ENCODE data around the gene PSME3IP1. TPM values are rescaled to one million over a fixed set of nuclear protein-coding genes. Genes with fewer than 3 reads are reported as not detected.
A peak's percentile ranks its signal among the peaks of the same experiment; 100 is the strongest.

PSME3IP1 gene
- polyA plus RNA-seq, 1 donor (not counting 4 experiments of a cell fraction or from before 2014, with no cell fraction given) = 75.7 TPM

DNA sequence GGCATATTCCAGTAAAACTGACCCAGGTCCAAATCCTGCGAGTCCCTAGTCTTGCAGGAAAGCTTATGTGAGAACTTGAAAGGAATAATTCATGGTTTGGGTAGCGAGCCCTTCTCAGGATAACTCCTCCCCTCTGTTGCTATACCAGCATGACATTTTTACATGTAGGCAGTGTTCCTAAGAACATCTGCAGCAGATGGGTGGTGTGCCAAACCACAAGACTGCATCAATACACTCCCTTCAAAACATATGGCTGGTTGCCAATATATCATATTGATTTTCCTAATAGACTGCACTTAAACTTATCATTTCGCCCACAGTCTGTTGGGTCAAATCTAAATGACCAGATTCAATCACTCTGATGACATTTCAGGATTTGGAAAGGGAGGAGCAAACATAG lies 19.9 kb downstream of the PSME3IP1 start:
- FAIRE-seq (peak; percentile 36), DNase-seq (ENCODE audit: low read depth, low spot score) (no peak)
- dilution Hi-C loops (cut with MboI; ENCODE audit: extremely low pct_ligation_motif_present, low sequenced_read_pairs) = no loop called here
- H3K4me3 ChIP-seq (ENCODE audit: control insufficient read depth in 2 of 3, extremely low read depth in 1 of 3, insufficient read depth in 2 of 3, low read depth in 1 of 3, low read length in 3 of 3) = no peak overlapping the region
- peaks cover 8 to 32% of the 10 kb centered on the region in 2 experiments for H3K36me3 ChIP-seq (ENCODE audit: control insufficient read depth in 2 of 2, extremely low read depth in 1 of 2, insufficient read depth in 2 of 2, low read length in 2 of 2)
- H2AFZ ChIP-seq (ENCODE audit: control insufficient read depth, low read length) = no peak overlapping the region
- H4K20me1 ChIP-seq (ENCODE audit: control insufficient read depth, extremely low read depth, insufficient read depth, low read length) = no peaks in the 10 kb centered on the region
- TF ChIP-seq EZH2 (IDR thresholded peaks at IDR 0.05; ENCODE audit: low read length) = no peak
- TF ChIP-seq, protein P1, sequence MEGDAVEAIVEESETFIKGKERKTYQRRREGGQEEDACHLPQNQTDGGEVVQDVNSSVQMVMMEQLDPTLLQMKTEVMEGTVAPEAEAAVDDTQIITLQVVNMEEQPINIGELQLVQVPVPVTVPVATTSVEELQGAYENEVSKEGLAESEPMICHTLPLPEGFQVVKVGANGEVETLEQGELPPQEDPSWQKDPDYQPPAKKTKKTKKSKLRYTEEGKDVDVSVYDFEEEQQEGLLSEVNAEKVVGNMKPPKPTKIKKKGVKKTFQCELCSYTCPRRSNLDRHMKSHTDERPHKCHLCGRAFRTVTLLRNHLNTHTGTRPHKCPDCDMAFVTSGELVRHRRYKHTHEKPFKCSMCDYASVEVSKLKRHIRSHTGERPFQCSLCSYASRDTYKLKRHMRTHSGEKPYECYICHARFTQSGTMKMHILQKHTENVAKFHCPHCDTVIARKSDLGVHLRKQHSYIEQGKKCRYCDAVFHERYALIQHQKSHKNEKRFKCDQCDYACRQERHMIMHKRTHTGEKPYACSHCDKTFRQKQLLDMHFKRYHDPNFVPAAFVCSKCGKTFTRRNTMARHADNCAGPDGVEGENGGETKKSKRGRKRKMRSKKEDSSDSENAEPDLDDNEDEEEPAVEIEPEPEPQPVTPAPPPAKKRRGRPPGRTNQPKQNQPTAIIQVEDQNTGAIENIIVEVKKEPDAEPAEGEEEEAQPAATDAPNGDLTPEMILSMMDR (optimal IDR thresholded peaks at IDR 0.05 in 1 of 3, IDR thresholded peaks at IDR 0.05 in 1 of 3, conservative IDR thresholded peaks at IDR 0.05 in 1 of 3; ENCODE audit: extremely low read depth in 1 of 3, insufficient read depth in 2 of 3, low read length in 3 of 3) = no peak
- H3K9me3 ChIP-seq (ENCODE audit: control insufficient read depth, low read depth, low read length) = no peaks in the 10 kb centered on the region
- peaks cover 4% of the 10 kb centered on the region for H3K9me1 ChIP-seq (ENCODE audit: control insufficient read depth, extremely low read depth, insufficient read depth, low read length)
- H3K79me2 ChIP-seq (ENCODE audit: control insufficient read depth, insufficient read depth, low read length) = no peaks in the 10 kb centered on the region
- no peak overlapping the region for H3K27ac ChIP-seq (ENCODE audit: control insufficient read depth, insufficient read depth, low read length)
- H3K27me3 ChIP-seq (ENCODE audit: control insufficient read depth, extremely low read depth, insufficient read depth, low read length) = no peaks in the 10 kb centered on the region
- H3K9ac ChIP-seq (ENCODE audit: control insufficient read depth, extremely low read depth, insufficient read depth, low read length) = no peak overlapping the region
- peaks cover 25% of the 10 kb centered on the region for H3K4me1 ChIP-seq (ENCODE audit: control insufficient read depth, extremely low read depth, insufficient read depth, low read length)
- peak overlapping the region; percentile 10 for H3K4me2 ChIP-seq (ENCODE audit: control insufficient read depth, extremely low read depth, insufficient read depth, low read depth, low read length)

DNA sequence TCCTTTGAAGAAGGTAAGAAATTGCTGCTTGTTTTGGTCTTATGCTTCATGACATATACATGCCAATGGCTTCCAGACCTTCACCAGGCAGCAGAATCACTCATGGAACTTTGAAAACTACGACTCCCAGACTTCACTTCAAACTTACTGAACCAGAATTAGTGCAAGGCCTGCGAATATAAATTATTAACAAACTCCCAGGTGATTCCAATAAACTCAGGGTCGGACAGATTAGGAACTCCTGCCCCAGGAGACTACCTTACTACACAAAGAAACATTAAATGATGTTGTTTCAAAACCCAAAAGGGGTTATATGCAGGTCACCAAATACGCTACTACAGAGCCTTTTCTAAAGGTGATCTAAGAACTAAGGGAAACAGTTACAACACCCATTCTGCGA lies 20.4 kb downstream of the PSME3IP1 start:
- Histone ChIP-seq H3K27ac (ENCODE audit: control insufficient read depth, insufficient read depth, low read length) (no peak overlapping the region), H3K4me3 (ENCODE audit: control insufficient read depth in 2 of 3, extremely low read depth in 1 of 3, insufficient read depth in 2 of 3, low read depth in 1 of 3, low read length in 3 of 3) (no peak overlapping the region), H2AFZ (ENCODE audit: control insufficient read depth, low read length) (no peak overlapping the region), H4K20me1 (ENCODE audit: control insufficient read depth, extremely low read depth, insufficient read depth, low read length) (no peaks in the 10 kb centered on the region), H3K36me3 (ENCODE audit: control insufficient read depth in 2 of 2, extremely low read depth in 1 of 2, insufficient read depth in 2 of 2, low read length in 2 of 2) (peaks cover 8 to 32% of the 10 kb centered on the region in 2 experiments), H3K27me3 (ENCODE audit: control insufficient read depth, extremely low read depth, insufficient read depth, low read length) (no peaks in the 10 kb centered on the region), H3K9me3 (ENCODE audit: control insufficient read depth, low read depth, low read length) (no peaks in the 10 kb centered on the region), H3K4me2 (ENCODE audit: control insufficient read depth, extremely low read depth, insufficient read depth, low read depth, low read length) (no peak overlapping the region), H3K9ac (ENCODE audit: control insufficient read depth, extremely low read depth, insufficient read depth, low read length) (no peak overlapping the region), H3K79me2 (ENCODE audit: control insufficient read depth, insufficient read depth, low read length) (no peaks in the 10 kb centered on the region), H3K4me1 (ENCODE audit: control insufficient read depth, extremely low read depth, insufficient read depth, low read length) (peaks cover 25% of the 10 kb centered on the region), H3K9me1 (ENCODE audit: control insufficient read depth, extremely low read depth, insufficient read depth, low read length) (peaks cover 4% of the 10 kb centered on the region)
- dilution Hi-C loops (cut with MboI; ENCODE audit: extremely low pct_ligation_motif_present, low sequenced_read_pairs) = no loop called here
- DNase-seq (ENCODE audit: low read depth, low spot score) (no peak), FAIRE-seq (no peak)
- TF ChIP-seq, protein P1 (optimal IDR thresholded peaks at IDR 0.05 in 1 of 3, IDR thresholded peaks at IDR 0.05 in 1 of 3, conservative IDR thresholded peaks at IDR 0.05 in 1 of 3; ENCODE audit: extremely low read depth in 1 of 3, insufficient read depth in 2 of 3, low read length in 3 of 3) = no peak
- no peak for TF ChIP-seq EZH2 (IDR thresholded peaks at IDR 0.05; ENCODE audit: low read length)
